Brain pericyte (primary cell): ENCODE data around the gene DLEC1.

ENCODE experiments used
- DNase-seq: peaks from one replicate; pipeline ENCODE4 v3.0.0-alpha.2; 2012; ENCODE audit warnings: low read depth, low spot score

Gene DLEC1

DNA sequence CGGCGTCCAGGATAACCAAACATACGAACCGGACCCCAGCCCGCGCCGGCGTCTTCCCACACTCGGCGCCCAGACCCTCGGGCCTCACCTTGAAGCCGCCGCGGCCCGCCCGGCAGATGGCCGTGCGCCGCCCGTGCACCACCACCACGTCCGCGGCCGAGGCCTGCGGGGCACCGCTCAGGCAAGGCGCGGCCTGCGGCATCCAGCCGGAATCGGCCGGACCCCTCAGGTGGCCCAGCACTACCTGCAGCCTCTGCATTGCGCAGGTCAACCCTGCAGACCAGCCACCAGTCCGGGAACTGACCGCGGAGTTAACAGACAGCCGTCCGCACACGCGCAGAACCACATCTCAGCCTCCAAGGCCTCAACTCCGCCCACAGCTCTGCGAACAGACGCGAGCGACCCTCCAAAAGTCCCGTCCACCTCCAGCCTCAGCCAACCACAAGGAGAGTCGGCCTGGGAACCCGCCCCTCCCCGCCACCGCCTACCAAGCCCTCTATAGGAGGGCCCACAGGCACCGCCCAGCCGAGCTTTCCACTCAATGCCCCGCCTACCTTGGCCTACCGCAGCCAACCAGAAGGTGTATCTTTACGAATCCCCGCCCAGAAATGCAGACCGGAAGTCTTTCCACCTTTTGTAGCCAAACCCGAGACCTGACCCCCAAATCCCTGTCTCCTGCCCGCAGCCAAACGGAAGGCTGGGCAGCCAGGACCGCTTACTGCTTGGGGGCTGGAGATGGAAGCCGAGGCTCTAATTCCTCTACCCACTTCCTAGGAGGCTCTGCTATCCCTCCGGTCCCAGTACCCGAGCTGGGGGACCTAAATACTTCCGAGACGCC, 98.0 kb downstream of the DLEC1 start, which contains the start of gene ACAA1:
Gene ACAA1 (minus strand): TSS at position 351 of the 838 bp plus-strand sequence. CDS start 92 bp downstream, at position 259.
- DNase-seq: peak; percentile 97

DNA sequence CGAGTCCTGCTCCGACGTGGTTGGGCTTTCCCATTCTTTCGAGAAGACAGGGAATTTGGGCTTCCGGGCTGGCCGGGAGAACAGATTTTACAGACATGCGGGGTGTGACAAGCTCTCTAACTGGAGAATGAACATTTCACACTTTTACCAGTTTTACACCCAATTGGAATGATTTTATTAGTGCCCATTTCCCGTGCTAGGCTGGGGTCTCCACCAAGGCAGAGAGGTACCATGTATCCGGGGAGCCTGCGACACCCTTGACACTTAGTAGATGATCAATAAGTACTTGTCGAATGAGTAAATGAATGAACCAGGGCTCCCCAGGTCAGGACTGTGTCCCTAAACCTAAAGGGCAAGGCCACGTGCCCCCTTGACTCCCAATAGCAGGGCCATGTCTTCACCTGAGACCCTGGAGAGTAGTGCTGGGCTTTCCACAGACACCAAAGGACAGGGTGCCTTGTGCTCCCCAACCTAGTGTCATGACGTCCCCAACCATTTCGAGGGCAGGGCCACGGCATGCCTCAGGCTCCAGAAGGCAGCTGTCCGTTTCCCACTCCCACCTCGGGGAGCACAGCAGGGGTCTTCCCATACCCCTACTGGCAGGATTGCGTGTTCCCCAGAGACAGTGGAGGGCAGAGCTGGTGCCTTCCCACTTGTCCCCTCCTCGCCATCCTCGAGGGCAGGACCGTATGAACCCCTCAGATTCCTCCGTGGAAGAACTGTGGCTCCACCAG, 98.8 kb downstream of the DLEC1 start:
- DNase-seq: no peak

DNA sequence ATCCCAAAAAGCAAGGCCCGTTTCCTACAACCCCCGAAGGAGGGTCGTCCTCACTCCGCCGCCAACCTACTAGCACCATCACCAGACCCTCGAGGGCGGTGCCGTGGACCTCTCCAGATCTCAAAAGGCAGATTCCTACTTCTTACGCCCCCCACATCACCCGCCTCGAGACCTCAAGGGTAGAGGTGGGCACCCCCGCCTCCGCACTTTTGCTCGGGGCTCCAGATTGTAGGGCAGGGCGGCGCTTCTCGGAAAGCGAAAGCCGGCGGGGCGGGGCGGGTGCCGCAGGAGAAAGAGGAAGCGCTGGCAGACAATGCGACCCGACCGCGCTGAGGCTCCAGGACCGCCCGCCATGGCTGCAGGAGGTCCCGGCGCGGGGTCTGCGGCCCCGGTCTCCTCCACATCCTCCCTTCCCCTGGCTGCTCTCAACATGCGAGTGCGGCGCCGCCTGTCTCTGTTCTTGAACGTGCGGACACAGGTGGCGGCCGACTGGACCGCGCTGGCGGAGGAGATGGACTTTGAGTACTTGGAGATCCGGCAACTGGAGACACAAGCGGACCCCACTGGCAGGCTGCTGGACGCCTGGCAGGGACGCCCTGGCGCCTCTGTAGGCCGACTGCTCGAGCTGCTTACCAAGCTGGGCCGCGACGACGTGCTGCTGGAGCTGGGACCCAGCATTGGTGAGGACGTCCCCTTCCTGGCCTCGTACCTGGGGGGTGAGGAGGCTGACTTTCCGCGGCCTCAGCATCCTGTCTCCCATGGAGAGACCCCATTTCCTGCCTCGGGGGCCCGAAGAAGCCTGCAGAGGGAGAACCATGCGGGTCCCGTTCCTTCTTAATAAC, 99.6 kb downstream of the DLEC1 start, which contains the start of gene MYD88:
Gene MYD88 (plus strand): TSS at position 313 of the 842 bp plus-strand sequence. CDS start 40 bp downstream, at position 353.
- no peak for DNase-seq

DNA sequence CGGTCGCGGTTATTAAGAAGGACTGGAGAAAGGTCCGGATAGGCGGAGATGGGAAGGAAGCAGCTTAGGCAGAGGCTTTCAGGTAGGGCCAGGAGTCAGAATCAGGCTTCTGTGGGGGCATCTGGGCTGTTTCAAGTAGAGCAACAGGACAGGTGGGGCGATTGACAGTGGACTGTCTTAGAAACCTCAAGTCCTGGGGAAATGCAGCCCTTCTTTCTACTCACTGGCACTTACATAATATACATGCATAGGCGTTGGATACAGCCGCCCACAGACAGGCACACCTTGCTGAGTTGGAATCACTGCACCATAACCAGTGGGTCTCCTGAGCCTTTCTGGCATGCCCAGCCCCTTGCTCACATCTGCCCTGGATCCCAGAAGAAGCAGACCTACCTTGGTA, 100.2 kb downstream of the DLEC1 start:
- DNase-seq: no peak

DNA sequence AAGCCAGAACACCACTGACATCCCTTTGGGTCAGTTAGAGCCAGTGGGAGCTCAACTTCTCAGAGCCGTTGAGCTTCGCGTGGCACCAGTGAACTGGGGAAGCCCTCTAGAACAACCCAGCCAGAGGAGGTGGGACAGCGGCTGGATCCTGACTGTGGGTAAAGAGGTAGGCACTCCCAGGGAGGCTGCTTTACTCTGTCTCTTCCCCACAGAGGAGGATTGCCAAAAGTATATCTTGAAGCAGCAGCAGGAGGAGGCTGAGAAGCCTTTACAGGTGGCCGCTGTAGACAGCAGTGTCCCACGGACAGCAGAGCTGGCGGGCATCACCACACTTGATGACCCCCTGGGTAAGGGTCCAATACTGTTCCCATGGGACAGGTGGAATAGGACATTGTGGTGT, 100.6 kb downstream of the DLEC1 start:
- DNase-seq: no peak

DNA sequence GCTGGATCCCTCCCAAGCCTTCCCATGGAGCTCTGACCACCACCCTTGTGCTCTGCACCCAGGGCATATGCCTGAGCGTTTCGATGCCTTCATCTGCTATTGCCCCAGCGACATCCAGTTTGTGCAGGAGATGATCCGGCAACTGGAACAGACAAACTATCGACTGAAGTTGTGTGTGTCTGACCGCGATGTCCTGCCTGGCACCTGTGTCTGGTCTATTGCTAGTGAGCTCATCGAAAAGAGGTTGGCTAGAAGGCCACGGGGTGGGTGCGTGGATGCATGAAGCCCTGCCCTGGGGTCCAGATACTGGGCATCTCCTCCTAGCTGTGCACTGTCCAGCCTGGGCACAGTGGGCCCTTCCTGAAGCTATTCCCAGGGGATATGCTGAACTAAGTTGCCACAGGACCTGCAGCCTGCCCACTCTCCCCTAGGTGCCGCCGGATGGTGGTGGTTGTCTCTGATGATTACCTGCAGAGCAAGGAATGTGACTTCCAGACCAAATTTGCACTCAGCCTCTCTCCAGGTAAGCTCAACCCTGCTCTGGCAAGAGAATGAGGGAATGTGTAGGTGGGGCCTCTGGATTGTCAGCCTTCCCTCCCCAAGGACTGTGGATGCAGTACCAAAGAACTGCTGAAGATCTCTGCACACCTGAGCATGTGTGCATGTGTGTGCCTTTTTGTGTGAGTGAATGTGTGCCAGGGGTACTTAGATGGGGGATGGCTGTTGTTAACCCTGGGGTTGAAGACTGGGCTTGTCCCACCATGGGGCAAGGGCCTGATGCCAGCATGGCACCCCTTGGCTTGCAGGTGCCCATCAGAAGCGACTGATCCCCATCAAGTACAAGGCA, 101.5 kb downstream of the DLEC1 start:
- DNase-seq: no peak

DNA sequence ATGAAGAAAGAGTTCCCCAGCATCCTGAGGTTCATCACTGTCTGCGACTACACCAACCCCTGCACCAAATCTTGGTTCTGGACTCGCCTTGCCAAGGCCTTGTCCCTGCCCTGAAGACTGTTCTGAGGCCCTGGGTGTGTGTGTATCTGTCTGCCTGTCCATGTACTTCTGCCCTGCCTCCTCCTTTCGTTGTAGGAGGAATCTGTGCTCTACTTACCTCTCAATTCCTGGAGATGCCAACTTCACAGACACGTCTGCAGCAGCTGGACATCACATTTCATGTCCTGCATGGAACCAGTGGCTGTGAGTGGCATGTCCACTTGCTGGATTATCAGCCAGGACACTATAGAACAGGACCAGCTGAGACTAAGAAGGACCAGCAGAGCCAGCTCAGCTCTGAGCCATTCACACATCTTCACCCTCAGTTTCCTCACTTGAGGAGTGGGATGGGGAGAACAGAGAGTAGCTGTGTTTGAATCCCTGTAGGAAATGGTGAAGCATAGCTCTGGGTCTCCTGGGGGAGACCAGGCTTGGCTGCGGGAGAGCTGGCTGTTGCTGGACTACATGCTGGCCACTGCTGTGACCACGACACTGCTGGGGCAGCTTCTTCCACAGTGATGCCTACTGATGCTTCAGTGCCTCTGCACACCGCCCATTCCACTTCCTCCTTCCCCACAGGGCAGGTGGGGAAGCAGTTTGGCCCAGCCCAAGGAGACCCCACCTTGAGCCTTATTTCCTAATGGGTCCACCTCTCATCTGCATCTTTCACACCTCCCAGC, 102.4 kb downstream of the DLEC1 start:
- DNase-seq: no peak

DNA sequence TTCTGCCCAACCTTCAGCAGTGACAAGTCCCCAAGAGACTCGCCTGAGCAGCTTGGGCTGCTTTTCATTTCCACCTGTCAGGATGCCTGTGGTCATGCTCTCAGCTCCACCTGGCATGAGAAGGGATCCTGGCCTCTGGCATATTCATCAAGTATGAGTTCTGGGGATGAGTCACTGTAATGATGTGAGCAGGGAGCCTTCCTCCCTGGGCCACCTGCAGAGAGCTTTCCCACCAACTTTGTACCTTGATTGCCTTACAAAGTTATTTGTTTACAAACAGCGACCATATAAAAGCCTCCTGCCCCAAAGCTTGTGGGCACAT, 102.9 kb downstream of the DLEC1 start:
- no peak for DNase-seq

DNA sequence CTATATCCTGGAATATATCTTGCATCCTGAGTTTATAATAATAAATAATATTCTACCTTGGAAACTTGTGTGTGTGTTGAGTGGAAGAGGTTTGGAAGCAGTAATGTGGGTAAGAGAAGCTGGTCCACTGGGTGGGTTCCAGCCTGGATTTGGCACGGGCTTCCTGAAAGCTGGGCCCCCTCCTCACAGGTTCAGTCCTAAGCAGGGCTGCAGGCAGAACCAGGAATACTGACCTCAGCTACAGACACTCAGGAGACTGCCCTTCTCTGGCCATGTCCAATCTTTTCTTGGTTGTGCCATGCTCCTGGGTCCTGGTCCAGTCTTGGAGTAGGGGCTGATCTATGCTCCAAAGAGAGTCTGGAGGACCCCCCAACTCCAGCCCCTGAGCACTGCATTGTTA, 104.0 kb downstream of the DLEC1 start:
- DNase-seq: no peak

DNA sequence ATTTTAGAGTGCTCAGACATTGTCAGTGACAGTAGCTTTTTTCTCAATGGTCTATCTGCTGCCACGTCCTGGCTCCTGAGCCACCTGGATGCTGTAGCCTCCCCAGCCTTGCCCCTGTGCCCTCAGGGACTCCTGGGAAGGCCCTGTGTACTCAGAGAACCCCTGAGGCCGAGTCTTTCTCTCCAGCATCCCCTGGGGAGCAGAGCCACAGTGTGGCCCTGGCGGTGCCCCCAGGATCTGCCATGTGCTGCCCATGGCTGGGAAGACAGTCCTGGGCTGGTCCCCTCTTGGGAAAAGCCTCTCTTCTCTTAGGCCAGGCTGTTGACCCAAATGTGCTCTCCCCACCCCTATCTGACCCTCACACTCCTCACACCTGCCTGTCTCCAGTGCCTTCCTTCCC, 104.5 kb downstream of the DLEC1 start:
- DNase-seq: no peak

DNA sequence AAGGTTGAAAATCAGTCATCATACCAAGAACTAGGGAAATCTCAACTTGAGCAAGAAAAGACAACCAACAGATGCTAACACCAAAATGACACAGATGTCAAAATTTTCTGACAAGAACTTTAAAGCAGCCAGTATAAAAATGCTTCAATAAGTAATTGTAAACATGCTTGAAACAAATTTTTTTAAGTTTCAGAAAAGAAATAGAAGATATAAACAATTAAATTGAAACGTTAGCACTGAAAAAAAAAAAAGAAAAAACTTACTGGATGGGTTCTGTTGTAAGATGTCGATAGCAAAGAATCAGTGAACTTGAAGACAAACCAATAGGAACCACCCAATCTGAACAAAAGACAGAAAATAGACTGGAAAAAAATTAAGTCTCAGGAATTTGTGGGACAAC, 107.5 kb downstream of the DLEC1 start:
- DNase-seq: no peak

DNA sequence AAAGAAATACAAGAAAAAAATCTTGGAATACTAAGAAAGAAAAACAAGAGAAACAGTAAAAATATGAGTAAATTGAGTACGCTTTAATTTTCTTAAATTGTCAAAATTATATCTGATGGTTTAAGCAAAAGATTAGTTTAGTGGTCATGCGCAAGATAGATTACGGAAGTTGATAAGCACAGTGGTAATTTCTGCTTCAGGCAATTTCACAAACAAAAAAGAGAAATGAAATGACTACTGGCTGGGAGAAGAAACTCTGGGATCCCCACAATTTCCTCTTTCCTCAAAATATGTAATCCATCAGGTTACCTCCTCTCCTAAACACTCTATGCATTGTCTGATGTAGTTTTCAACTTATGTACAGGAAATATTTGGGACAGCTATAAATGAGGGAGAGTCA, 108.4 kb downstream of the DLEC1 start:
- DNase-seq: no peak

DNA sequence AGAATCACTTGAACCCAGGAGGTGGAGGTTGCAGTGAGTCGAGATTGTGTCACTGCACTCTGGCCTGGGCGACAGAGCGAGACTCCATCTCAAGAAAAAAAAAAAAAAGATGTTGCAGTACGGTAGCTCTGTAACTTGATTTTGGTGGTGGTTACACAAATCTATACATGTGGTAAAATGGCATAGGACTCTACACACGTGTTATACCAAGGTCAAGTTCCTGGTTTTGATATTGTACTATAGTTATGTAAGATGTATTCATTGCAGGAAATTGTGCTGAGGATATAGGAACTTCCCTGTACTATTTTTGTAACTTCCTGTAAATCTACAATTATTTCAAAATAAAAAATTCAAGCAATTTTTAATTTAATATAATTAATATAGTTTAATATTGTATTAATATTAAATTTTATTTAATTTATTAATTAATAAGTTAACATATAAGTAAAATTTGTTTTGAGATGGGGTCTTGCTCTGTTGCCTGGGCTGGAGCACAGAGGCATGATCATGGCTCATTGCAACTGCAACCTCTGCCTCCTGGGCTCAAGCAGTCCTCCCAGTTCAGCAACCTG, 109.4 kb downstream of the DLEC1 start:
- DNase-seq: no peak

DNA sequence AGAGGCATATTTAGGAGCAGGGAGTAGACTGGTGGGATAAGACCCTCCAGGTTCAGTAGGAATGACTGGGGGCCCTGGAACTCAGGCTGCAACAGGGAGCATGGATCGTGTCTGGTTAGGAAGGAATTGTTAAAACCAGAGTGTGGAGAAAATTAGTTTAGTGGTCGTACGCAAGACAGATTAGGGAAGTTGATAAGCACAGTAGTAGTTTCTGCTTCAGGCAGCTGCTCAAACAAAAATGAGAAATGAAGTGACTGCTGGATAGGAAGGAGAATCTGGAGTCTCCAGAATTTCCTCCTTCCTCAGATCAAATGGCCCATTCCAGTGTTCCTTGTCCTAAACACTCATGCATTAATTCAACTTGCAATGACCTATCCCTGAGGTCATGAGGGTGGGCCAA, 110.7 kb downstream of the DLEC1 start:
- no peak for DNase-seq

DNA sequence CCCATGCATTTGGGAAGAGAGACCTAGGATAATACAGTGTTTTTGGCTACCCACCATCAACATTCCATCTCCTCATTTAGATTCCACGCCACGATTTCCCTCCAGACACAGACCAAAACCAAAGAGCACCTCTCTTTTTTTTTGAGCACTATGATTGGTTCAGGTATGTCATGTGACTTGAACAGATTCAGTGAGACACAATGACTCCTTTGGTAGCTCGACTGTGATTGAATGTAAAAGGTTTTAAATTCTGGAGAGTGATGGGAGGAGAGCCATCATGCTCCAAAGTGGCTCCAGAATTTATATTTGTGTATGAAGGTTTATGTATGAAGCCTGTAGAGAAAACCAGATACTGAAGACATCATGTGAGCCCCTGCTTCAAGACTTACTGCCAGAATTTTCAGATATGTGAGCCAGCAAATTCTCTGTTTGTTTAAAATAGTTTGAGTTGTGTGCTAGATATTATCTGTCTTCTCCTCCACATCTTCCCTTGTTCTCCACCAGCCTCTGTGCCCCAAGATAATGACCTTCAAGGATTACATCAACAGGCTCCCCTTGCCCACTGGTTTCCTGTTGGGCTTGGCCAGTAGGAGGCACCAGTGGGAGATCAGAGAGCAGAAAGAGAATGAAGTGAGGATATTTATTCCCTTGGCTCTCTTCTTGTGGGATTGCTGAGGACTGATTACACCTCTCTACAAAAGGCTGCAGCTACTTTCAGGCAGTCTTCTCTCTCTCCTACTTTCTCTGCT, 111.9 kb downstream of the DLEC1 start:
- no peak for DNase-seq

DNA sequence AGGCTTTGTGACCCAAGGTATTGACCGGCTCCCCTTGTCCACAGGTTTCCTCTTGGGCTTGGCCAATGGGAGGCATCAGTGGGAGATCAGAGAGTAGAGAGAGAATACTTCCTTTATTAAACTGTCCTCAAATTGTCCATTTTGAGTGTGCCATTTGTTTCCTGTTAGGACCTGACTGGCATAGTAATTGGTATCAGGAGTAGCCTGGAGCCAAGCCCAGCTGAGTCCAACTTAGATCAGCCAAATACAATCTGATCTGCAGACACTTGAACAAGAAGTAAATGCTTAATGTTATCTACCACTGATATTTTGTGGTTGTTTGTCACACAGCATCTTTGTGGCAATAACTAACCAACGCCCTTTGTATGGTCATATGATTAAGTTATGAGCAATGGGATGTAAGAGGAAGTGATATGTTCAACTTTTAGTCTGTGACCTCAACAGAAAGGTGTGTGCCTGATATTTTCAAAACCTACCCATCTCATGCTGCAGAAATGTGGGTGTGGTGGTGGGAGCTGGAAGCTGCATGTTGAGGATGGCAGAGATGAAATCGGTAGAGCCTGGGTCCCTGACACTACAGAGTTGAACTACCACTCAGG, 112.8 kb downstream of the DLEC1 start:
- DNase-seq: no peak

DNA sequence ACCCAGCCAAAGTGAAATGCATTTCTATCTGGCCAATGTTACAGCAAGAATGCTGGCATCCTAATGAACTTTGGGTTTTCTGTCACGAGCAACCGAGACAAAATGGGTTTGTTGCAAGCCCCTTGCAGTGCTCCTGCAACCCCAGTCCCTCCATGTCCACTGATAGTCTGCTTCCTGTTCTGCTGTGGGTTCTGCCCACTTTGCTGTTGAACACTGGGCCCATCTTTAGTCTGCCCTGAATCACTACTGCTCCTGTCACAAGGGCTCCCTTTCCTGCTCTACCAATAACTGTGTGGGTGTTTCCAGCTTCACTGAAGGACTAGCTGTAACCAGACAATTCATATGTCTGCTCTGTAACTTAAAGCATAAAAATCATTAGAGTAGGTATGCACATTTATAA, 113.6 kb downstream of the DLEC1 start:
- DNase-seq: no peak

DNA sequence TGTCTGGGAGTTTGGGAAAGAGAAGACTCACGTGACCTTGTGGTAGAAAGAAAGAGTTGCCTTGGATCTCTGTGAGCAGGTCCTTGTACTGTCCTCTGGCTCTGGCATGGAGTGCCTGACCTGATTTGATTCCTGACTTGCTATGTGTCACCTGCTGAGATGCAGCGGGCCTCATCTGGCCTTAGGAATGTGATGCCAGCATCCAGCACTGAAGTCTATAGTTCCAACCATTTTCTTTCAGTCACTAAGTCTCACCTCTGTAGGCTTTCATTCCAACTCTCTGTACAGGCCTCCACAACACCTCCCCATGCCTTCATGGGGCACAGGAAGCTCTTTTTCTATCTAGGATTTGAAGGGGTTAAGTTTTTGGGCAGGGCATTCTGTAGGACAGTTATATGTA, 114.2 kb downstream of the DLEC1 start:
- DNase-seq: no peak

DNA sequence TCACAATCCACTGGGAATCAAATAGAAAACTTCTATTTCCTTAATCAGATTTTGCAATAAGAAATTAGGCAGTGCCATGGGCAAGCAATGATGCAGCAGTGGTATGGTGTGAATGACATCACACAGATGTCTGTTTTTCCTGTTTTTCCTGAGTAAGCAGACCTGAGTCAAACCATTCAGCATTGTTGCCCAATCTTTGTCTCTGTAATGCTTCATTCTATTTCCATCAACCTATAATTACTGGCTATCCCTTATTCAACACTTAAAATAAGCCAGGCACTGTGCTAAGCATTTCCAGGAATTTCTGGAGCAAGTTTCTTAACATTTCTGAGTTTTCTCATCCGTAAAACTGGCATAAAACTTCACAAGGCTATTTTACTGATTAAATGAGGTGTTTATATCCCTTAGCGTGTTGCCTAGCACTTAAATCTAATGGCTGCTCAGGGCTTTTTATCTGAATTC, 115.1 kb downstream of the DLEC1 start:
- DNase-seq: no peak
